HG03108 (cell line): Measurements from ENCODE around the gene ADIRF.
"Not testable (repeated sequence)": the region's sequence is repeated elsewhere in the genome, so short reads cannot be mapped to it uniquely, and the experiment has no call there.

ENCODE experiments used
- ATAC-seq: cut with Tn5 transposase; IDR thresholded peaks from one replicate; pipeline ENCODE4 v1.9.1; 2021; ENCODE audit warnings: moderate library complexity; ENCODE audit not compliant: unreplicated experiment

ADIRF gene

GRCh38 chr10:86968271-86968993 lies at the start of gene ADIRF:
Gene ADIRF (plus strand): TSS chr10:86968482. CDS start chr10:86968545, 63 bp downstream.
- no peak for ATAC-seq

GRCh38 chr10:86922553-86922961 lies 45.7 kb upstream of the ADIRF start:
- ATAC-seq, result no peak

- no peak for ATAC-seq
Measured at GRCh38 chr10:86929468-86930380, 38.6 kb upstream of the ADIRF start.

GRCh38 chr10:86931872-86932271 lies 36.4 kb upstream of the ADIRF start:
- no peak for ATAC-seq

GRCh38 chr10:86932674-86933073 lies 35.6 kb upstream of the ADIRF start:
- ATAC-seq, result no peak

GRCh38 chr10:86934162-86934711 lies 34.0 kb upstream of the ADIRF start:
- not testable (repeated sequence) for ATAC-seq

- no peak for ATAC-seq
Measured at GRCh38 chr10:86936661-86937501, 31.4 kb upstream of the ADIRF start.

- no peak for ATAC-seq
Measured at GRCh38 chr10:86937502-86938154, 30.7 kb upstream of the ADIRF start.

GRCh38 chr10:86938260-86938659 lies 30.0 kb upstream of the ADIRF start:
- no peak for ATAC-seq

GRCh38 chr10:86940076-86940475 lies 28.2 kb upstream of the ADIRF start:
- ATAC-seq, result not testable (repeated sequence)

GRCh38 chr10:86940677-86941076 lies 27.6 kb upstream of the ADIRF start:
- no peak for ATAC-seq

GRCh38 chr10:86941426-86941825 lies 26.9 kb upstream of the ADIRF start:
- no peak for ATAC-seq

GRCh38 chr10:86941991-86942421 lies 26.3 kb upstream of the ADIRF start:
- ATAC-seq, result no peak

- ATAC-seq, result no peak
Measured at GRCh38 chr10:86942441-86943315, 25.6 kb upstream of the ADIRF start.

GRCh38 chr10:86943316-86944030 lies 24.8 kb upstream of the ADIRF start:
- ATAC-seq, result no peak

- no peak for ATAC-seq
Measured at GRCh38 chr10:86944031-86944419, 24.3 kb upstream of the ADIRF start.

GRCh38 chr10:86944471-86944870 lies 23.8 kb upstream of the ADIRF start:
- no peak for ATAC-seq

- no peak for ATAC-seq
Measured at GRCh38 chr10:86944907-86945306, 23.4 kb upstream of the ADIRF start.
